Suprapubic skin (tissue), 4 donors: ENCODE data around the gene NDUFB11. TPM values are rescaled to one million over a fixed set of nuclear protein-coding genes. Genes with fewer than 3 reads are reported as not detected.

Source experiments
- DNase-seq, 2 donors: peaks; one replicate each; pipeline ENCODE4 v3.0.0-alpha.2; 2019; ENCODE audit warnings: low spot score in 2 of 2
- H3K27ac ChIP-seq: fragments of 200-600 bp; sonication (generic); one replicate; pipeline ENCODE4 v1.5.1; 2019
- H3K27me3 ChIP-seq: fragments of 200-600 bp; sonication (generic); one replicate; pipeline ENCODE4 v1.5.1; 2019
- H3K36me3 ChIP-seq: fragments of 200-600 bp; sonication (generic); one replicate; pipeline ENCODE4 v1.5.1; 2019
- H3K4me1 ChIP-seq: fragments of 200-600 bp; sonication (generic); one replicate; pipeline ENCODE4 v1.5.1; 2019
- H3K4me3 ChIP-seq: fragments of 200-600 bp; sonication (generic); one replicate; pipeline ENCODE4 v1.5.1; 2019; ENCODE audit warnings: mild to moderate bottlenecking
- H3K9me3 ChIP-seq: fragments of 200-600 bp; sonication (generic); one replicate; pipeline ENCODE4 v1.5.1; 2019
- EP300 ChIP-seq: sonication (generic); formaldehyde crosslinking; IDR thresholded peaks from one replicate; pipeline ENCODE4 v1.6.1; 2017; ENCODE audit warnings: antibody characterized with exemption
- POLR2A ChIP-seq, 2 donors: fragments of 450-650 bp; IDR thresholded peaks; one replicate each; pipeline ENCODE4 v1.6.1; 2017; ENCODE audit warnings: antibody characterized with exemption in 2 of 2, mild to moderate bottlenecking in 2 of 2, moderate library complexity in 2 of 2
- POLR2AphosphoS5 ChIP-seq, 3 donors: sonication (generic); formaldehyde crosslinking; IDR thresholded peaks; one replicate each; pipeline ENCODE4 v1.6.1; 2017; ENCODE audit warnings: antibody characterized with exemption in 3 of 3
- WGBS: methylation state at CpG from one replicate; pipeline ENCODE4 v1.1.5; 2018; 5-methylcytosine and 5-hydroxymethylcytosine counted together
- total RNA-seq, 4 donors: library from RNA; depleted of rRNA; stranded (reverse); fragments of >200 nt; gene quantifications; one replicate each; pipeline ENCODE4 v1.1.0, GENCODE V29; 2016
- TF ChIP-seq, protein P1 (sequence below), 2 donors: fragments of 200-600 bp in 1 of 2; fragments of 450-650 bp in 1 of 2; sonication (generic) in 1 of 2; IDR thresholded peaks; one replicate each; pipeline ENCODE4 v1.5.1; 2016 to 2019; ENCODE audit warnings: antibody characterized with exemption in 2 of 2, mild to moderate bottlenecking in 1 of 2, moderate library complexity in 1 of 2

NDUFB11 gene
- total RNA-seq, 4 donors from 2014 or later, result 28.0 to 67.3 (median 51.7) TPM

DNA sequence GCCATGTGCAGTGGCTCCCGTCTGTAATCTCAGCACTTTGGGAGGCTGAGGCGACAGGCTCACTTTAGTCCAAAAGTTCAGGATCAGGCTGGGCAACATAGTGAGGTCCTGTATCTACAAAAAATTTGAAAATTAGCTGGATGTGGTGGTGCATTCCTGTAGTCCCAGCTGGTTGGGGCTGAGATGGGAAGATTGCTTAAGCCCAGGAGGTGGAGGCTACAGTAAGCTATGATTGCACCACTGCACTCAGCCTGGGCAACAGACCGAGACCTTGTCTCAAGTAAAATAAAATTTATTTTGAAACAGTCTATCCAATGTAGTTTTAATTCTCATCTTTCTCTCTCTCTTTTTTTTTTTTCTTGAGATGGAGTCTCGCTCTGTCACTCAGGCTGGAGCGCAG lies 21.6 kb upstream of the NDUFB11 start:
- 89% methylated on average over 5 of the region's 5 CpGs for WGBS
- Histone ChIP-seq H3K27me3 (no peaks in the 10 kb centered on the region), H3K4me1 (no peaks in the 10 kb centered on the region), H3K27ac (no peak overlapping the region), H3K4me3 (no peak overlapping the region), H3K9me3 (no peaks in the 10 kb centered on the region), H3K36me3 (peaks cover 18% of the 10 kb centered on the region)
- peak; percentile 13 to 35 for DNase-seq
- TF ChIP-seq, protein P1, sequence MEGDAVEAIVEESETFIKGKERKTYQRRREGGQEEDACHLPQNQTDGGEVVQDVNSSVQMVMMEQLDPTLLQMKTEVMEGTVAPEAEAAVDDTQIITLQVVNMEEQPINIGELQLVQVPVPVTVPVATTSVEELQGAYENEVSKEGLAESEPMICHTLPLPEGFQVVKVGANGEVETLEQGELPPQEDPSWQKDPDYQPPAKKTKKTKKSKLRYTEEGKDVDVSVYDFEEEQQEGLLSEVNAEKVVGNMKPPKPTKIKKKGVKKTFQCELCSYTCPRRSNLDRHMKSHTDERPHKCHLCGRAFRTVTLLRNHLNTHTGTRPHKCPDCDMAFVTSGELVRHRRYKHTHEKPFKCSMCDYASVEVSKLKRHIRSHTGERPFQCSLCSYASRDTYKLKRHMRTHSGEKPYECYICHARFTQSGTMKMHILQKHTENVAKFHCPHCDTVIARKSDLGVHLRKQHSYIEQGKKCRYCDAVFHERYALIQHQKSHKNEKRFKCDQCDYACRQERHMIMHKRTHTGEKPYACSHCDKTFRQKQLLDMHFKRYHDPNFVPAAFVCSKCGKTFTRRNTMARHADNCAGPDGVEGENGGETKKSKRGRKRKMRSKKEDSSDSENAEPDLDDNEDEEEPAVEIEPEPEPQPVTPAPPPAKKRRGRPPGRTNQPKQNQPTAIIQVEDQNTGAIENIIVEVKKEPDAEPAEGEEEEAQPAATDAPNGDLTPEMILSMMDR (IDR thresholded peaks at IDR 0.05), result no peak
- TF ChIP-seq EP300, result no peak
- TF ChIP-seq POLR2A (IDR thresholded peaks at IDR 0.05), result no peak
- no peak for TF ChIP-seq POLR2AphosphoS5 (IDR thresholded peaks at IDR 0.05)

DNA sequence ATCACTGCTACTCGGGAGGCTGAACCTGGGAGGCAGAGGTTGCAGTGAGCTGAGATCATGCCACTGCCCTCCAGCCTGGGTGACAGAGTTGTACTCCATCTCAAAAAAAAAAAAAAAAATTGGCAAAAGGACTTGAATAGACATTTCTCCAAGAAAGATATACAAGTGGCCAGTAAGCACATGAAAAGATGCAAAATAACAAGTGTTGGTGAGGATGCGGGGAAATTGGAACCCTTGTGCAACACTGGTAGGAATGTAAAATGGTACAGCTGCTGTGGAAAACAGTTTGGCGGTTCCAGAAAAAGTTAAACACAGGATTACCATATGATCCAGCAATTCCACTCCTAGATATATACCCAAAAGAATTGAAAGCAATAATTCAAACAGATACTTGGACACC lies 19.9 kb upstream of the NDUFB11 start:
- Histone ChIP-seq H3K36me3 (peaks cover under 1% of the 10 kb centered on the region), H3K4me1 (no peaks in the 10 kb centered on the region), H3K9me3 (no peaks in the 10 kb centered on the region), H3K27me3 (no peaks in the 10 kb centered on the region), H3K4me3 (no peak overlapping the region), H3K27ac (no peak overlapping the region)
- DNase-seq, result peak in 1 of 2 donors; percentile 17
- TF ChIP-seq POLR2AphosphoS5 (IDR thresholded peaks at IDR 0.05) (no peak), EP300 (no peak), POLR2A (IDR thresholded peaks at IDR 0.05) (no peak)
- TF ChIP-seq, protein P1 (IDR thresholded peaks at IDR 0.05), result no peak
- 97% methylated on average over 3 of the region's 3 CpGs for WGBS

DNA sequence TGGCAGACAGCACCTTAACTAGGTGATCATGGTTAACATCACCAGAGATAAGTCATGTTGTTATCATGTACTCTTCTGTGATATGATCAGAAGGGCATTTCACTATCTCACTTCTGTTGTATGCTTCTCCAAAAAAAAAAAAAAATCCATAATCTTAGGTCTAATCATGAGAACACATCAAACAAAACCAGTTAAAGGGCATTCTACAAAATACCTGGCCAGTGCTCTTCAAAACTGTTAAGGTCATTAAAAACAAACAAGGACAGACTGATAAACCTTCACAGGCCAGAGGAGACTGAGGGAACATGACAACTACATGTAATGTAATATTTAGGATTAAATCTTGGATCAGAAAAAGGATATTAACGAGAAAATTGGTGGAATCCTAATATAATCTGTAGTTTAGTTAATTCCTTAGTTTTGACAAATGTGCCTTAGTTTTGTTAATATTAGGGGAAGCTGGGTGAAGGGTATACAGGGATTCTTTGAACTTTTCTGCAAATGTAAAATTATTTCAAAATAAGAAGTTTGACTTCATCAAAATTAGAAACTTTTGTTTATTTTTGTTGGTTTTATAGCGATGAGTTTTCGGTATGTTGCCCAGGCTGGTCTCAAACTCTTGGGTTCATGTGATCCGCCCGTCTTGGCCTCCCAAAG lies 18.6 kb upstream of the NDUFB11 start:
- H3K36me3 ChIP-seq, result no peaks in the 10 kb centered on the region

DNA sequence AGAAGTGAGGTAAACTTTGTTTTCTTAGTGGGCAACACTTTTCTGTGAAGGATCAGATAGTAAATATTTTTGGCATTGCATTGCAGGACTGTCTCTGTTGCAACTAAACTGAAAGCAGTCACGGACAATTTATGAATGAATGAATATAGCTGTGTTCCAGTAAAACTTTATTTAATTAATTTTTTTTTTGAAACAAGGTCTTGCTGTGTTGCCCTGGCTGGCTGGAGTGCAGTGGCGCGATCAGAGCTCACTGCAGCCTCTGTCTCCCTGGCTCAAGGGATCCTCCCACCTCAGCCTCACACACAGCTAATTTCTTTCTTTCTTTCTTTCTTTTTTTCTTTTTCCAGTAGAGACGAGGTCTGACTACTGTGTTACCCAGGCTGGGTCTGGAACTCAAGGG lies 16.3 kb upstream of the NDUFB11 start:
- peak in 1 of 2 donors; percentile 10 for DNase-seq
- no peak overlapping the region for H3K27ac ChIP-seq
- no peak for TF ChIP-seq EP300
- TF ChIP-seq, protein P1 (IDR thresholded peaks at IDR 0.05), result no peak
- TF ChIP-seq POLR2AphosphoS5 (IDR thresholded peaks at IDR 0.05), result no peak
- H3K4me3 ChIP-seq, result no peak overlapping the region
- peaks cover 14% of the 10 kb centered on the region for H3K36me3 ChIP-seq
- WGBS, result 64% methylated on average over 4 of the region's 4 CpGs
- H3K27me3 ChIP-seq, result no peaks in the 10 kb centered on the region
- H3K4me1 ChIP-seq, result no peaks in the 10 kb centered on the region
- no peaks in the 10 kb centered on the region for H3K9me3 ChIP-seq

More for the DNA sequence above, 18.6 kb upstream of the NDUFB11 start:
- no peaks in the 10 kb centered on the region for H3K9me3 ChIP-seq
- peak in 1 of 2 donors; percentile 18 for DNase-seq
- H3K27me3 ChIP-seq, result no peaks in the 10 kb centered on the region
- 82% methylated on average over 5 of the region's 5 CpGs for WGBS
- TF ChIP-seq EP300 (no peak), POLR2AphosphoS5 (IDR thresholded peaks at IDR 0.05) (no peak), POLR2A (IDR thresholded peaks at IDR 0.05) (no peak)
- H3K4me3 ChIP-seq, result no peak overlapping the region
- no peak overlapping the region for H3K27ac ChIP-seq
- H3K4me1 ChIP-seq, result no peaks in the 10 kb centered on the region

DNA sequence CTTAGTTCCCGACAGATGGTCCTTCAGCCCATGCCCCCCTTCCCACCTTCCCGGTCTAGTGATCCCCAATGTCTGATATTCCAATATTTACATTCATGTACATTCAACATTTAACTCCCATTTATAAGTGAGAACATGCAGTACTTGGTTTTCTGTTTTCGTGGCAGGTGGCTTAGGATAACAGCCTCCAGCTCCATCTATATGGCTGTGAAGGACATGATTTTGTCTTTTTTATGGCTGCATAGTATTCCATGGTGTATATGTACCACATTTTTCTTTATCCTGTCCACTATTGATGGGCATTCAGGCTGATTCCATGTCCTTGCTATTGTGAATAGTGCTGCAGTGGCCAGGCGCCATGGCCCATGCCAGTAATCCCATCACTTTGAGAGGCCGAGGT lies 14.3 kb upstream of the NDUFB11 start:
- Histone ChIP-seq H3K27me3 (no peaks in the 10 kb centered on the region), H3K36me3 (peaks cover 18% of the 10 kb centered on the region), H3K4me3 (no peak overlapping the region), H3K27ac (no peak overlapping the region), H3K4me1 (no peaks in the 10 kb centered on the region), H3K9me3 (no peaks in the 10 kb centered on the region)
- 98% methylated on average over 5 of the region's 5 CpGs for WGBS
- DNase-seq, result no peak
- TF ChIP-seq EP300 (no peak), POLR2A (IDR thresholded peaks at IDR 0.05) (no peak), POLR2AphosphoS5 (IDR thresholded peaks at IDR 0.05) (no peak)
- TF ChIP-seq, protein P1 (IDR thresholded peaks at IDR 0.05), result no peak
